Measurements from ENCODE around the gene SLC35F4. TPM values are rescaled to one million over a fixed set of nuclear protein-coding genes. Genes with fewer than 3 reads are reported as not detected.

Gene SLC35F4
- total and polyA plus RNA-seq, 10 donors = not detected

GRCh38 chr14:57761800-57762199 lies 104.1 kb downstream of the SLC35F4 start:
- no peaks in the 10 kb centered on the region for H3K4me1 ChIP-seq
- peaks cover 0 to 11% (median 0%) of the 10 kb centered on the region in 8 donors for H3K9me3 ChIP-seq
- intact Hi-C loops (cut with DNase I; ENCODE audit: low total_unique reads) = no loop called here
- no peaks in the 10 kb centered on the region for H3K27me3 ChIP-seq (replicated peaks in 1 of 7)
- no peak overlapping the region for H3K4me3 ChIP-seq
- no peak overlapping the region for H3K27ac ChIP-seq
- WGBS, 5 donors = 36 to 55% (median 47%) methylated on average over 2 of the region's 2 CpGs
- TF ChIP-seq POLR2AphosphoS5 (IDR thresholded peaks at IDR 0.05) (no peak), CTCF (IDR thresholded peaks at IDR 0.05 in 8 of 11, conservative IDR thresholded peaks at IDR 0.05 in 3 of 11) (no peak), POLR2A (IDR thresholded peaks at IDR 0.05) (no peak)
- DNase-seq = no peak
- no peaks in the 10 kb centered on the region for H3K36me3 ChIP-seq

GRCh38 chr14:57760896-57761295 lies 105.0 kb downstream of the SLC35F4 start:
- no peak for DNase-seq
- Histone ChIP-seq H3K27ac (no peak overlapping the region), H3K36me3 (no peaks in the 10 kb centered on the region), H3K9me3 (peaks cover 0 to 11% (median 0%) of the 10 kb centered on the region in 8 donors), H3K27me3 (replicated peaks in 1 of 7) (no peaks in the 10 kb centered on the region), H3K4me3 (no peak overlapping the region), H3K4me1 (no peaks in the 10 kb centered on the region)
- intact Hi-C loops (cut with DNase I; ENCODE audit: low total_unique reads) = no loop called here
- no peak for TF ChIP-seq POLR2A (IDR thresholded peaks at IDR 0.05)
- no peak for TF ChIP-seq CTCF (IDR thresholded peaks at IDR 0.05 in 8 of 11, conservative IDR thresholded peaks at IDR 0.05 in 3 of 11)
- no peak for TF ChIP-seq POLR2AphosphoS5 (IDR thresholded peaks at IDR 0.05)
- WGBS, 5 donors = 73 to 85% (median 83%) methylated on average over 2 of the region's 2 CpGs

- H3K36me3 ChIP-seq = no peaks in the 10 kb centered on the region
- intact Hi-C loops (cut with DNase I; ENCODE audit: low total_unique reads) = no loop called here
- H3K27me3 ChIP-seq (replicated peaks in 1 of 7) = no peaks in the 10 kb centered on the region
- H3K9me3 ChIP-seq = peaks cover 0 to 3% (median 0%) of the 10 kb centered on the region in 8 donors
- WGBS, 5 donors = 71 to 86% (median 82%) methylated on average over 6 of the region's 6 CpGs
- no peak overlapping the region for H3K27ac ChIP-seq
- H3K4me1 ChIP-seq = no peaks in the 10 kb centered on the region
- no peak for DNase-seq
- H3K4me3 ChIP-seq = no peak overlapping the region
- no peak for TF ChIP-seq POLR2A (IDR thresholded peaks at IDR 0.05)
- TF ChIP-seq POLR2AphosphoS5 (IDR thresholded peaks at IDR 0.05) = no peak
- TF ChIP-seq CTCF (IDR thresholded peaks at IDR 0.05 in 8 of 11, conservative IDR thresholded peaks at IDR 0.05 in 3 of 11) = no peak
Measured at GRCh38 chr14:57755018-57755521, 110.8 kb downstream of the SLC35F4 start.

GRCh38 chr14:57754527-57754926 lies 111.4 kb downstream of the SLC35F4 start:
- intact Hi-C loops (cut with DNase I; ENCODE audit: low total_unique reads) = no loop called here
- no peak overlapping the region for H3K27ac ChIP-seq
- H3K4me3 ChIP-seq = no peak overlapping the region
- no peak for DNase-seq
- WGBS, 5 donors = 67 to 83% (median 72%) methylated on average over 5 of the region's 5 CpGs
- H3K36me3 ChIP-seq = no peaks in the 10 kb centered on the region
- TF ChIP-seq CTCF (IDR thresholded peaks at IDR 0.05 in 8 of 11, conservative IDR thresholded peaks at IDR 0.05 in 3 of 11) = no peak
- TF ChIP-seq POLR2A (IDR thresholded peaks at IDR 0.05) = no peak
- TF ChIP-seq POLR2AphosphoS5 (IDR thresholded peaks at IDR 0.05) = no peak
- H3K4me1 ChIP-seq = no peaks in the 10 kb centered on the region
- no peaks in the 10 kb centered on the region for H3K9me3 ChIP-seq
- no peaks in the 10 kb centered on the region for H3K27me3 ChIP-seq (replicated peaks in 1 of 7)
